Skeletal muscle satellite cell (primary cell): ENCODE data around the gene PLEKHM3.
"Not testable (repeated sequence)": the region's sequence is repeated elsewhere in the genome, so short reads cannot be mapped to it uniquely, and the experiment has no call there.

Source experiments
- H3K27me3 ChIP-seq: 2 replicates; pipeline ENCODE4 v1.7.0; 2013; ENCODE audit warnings: low read length; ENCODE audit not compliant: control insufficient read depth, insufficient read depth
- H3K36me3 ChIP-seq: 2 replicates; pipeline ENCODE4 v1.7.0; 2013; ENCODE audit warnings: mild to moderate bottlenecking, control low read depth, low read length; ENCODE audit not compliant: insufficient read depth
- H3K4me1 ChIP-seq: 2 replicates; pipeline ENCODE4 v1.7.0; 2013; ENCODE audit warnings: low read length; ENCODE audit not compliant: control insufficient read depth, insufficient read depth
- H3K4me2 ChIP-seq: 2 replicates; pipeline ENCODE4 v1.7.0; 2013; ENCODE audit warnings: mild to moderate bottlenecking, low read length
- H3K4me3 ChIP-seq: 2 replicates; pipeline ENCODE4 v1.7.0; 2013; ENCODE audit warnings: low read length
- H3K9ac ChIP-seq: 2 replicates; pipeline ENCODE4 v1.7.0; 2013; ENCODE audit warnings: mild to moderate bottlenecking, low read depth, low read length, moderate library complexity
- H3K9me3 ChIP-seq: replicated peaks from 2 replicates; pipeline ENCODE4 v1.7.0; 2013; ENCODE audit warnings: mild to moderate bottlenecking, control low read depth, low read length

Gene PLEKHM3

GRCh38 chr2:207960090-207960489 lies 65.2 kb downstream of the PLEKHM3 start:
- H3K4me3 ChIP-seq, result no peak overlapping the region
- H3K36me3 ChIP-seq, result no peaks in the 10 kb centered on the region
- no peaks in the 10 kb centered on the region for H3K9me3 ChIP-seq
- no peak overlapping the region for H3K4me2 ChIP-seq
- H3K4me1 ChIP-seq, result no peaks in the 10 kb centered on the region
- H3K9ac ChIP-seq, result no peak overlapping the region
- no peaks in the 10 kb centered on the region for H3K27me3 ChIP-seq

- Histone ChIP-seq H3K4me1 (no peaks in the 10 kb centered on the region), H3K9ac (no peak overlapping the region), H3K4me3 (no peak overlapping the region), H3K9me3 (no peaks in the 10 kb centered on the region), H3K36me3 (no peaks in the 10 kb centered on the region), H3K4me2 (no peak overlapping the region), H3K27me3 (no peaks in the 10 kb centered on the region)
These were observed 68.6 kb downstream of the PLEKHM3 start for GRCh38 chr2:207956771-207957170.

- Histone ChIP-seq H3K4me2 (no peak overlapping the region), H3K9me3 (no peaks in the 10 kb centered on the region), H3K9ac (no peak overlapping the region), H3K4me1 (no peaks in the 10 kb centered on the region), H3K4me3 (no peak overlapping the region), H3K36me3 (no peaks in the 10 kb centered on the region), H3K27me3 (no peaks in the 10 kb centered on the region)
These were observed 69.9 kb downstream of the PLEKHM3 start for GRCh38 chr2:207955456-207955855.

- no peak overlapping the region for H3K9ac ChIP-seq
- no peaks in the 10 kb centered on the region for H3K27me3 ChIP-seq
- H3K36me3 ChIP-seq, result no peaks in the 10 kb centered on the region
- no peak overlapping the region for H3K4me2 ChIP-seq
- H3K9me3 ChIP-seq, result no peaks in the 10 kb centered on the region
- H3K4me1 ChIP-seq, result no peaks in the 10 kb centered on the region
- no peak overlapping the region for H3K4me3 ChIP-seq
These were observed 72.0 kb downstream of the PLEKHM3 start for GRCh38 chr2:207953354-207953753.

GRCh38 chr2:207952564-207953345 lies 72.6 kb downstream of the PLEKHM3 start:
- H3K36me3 ChIP-seq, result no peaks in the 10 kb centered on the region
- no peaks in the 10 kb centered on the region for H3K4me1 ChIP-seq
- H3K4me3 ChIP-seq, result no peak overlapping the region
- H3K4me2 ChIP-seq, result no peak overlapping the region
- no peak overlapping the region for H3K9ac ChIP-seq
- H3K27me3 ChIP-seq, result no peaks in the 10 kb centered on the region
- no peaks in the 10 kb centered on the region for H3K9me3 ChIP-seq

GRCh38 chr2:207951734-207952470 lies 73.4 kb downstream of the PLEKHM3 start:
- H3K9ac ChIP-seq, result no peak overlapping the region
- no peaks in the 10 kb centered on the region for H3K9me3 ChIP-seq
- no peaks in the 10 kb centered on the region for H3K4me1 ChIP-seq
- no peak overlapping the region for H3K4me3 ChIP-seq
- H3K4me2 ChIP-seq, result no peak overlapping the region
- no peaks in the 10 kb centered on the region for H3K36me3 ChIP-seq
- H3K27me3 ChIP-seq, result no peaks in the 10 kb centered on the region

- H3K4me3 ChIP-seq, result no peak overlapping the region
These were observed 74.6 kb downstream of the PLEKHM3 start for GRCh38 chr2:207950761-207951114.

GRCh38 chr2:207950063-207950760 lies 75.1 kb downstream of the PLEKHM3 start:
- H3K4me3 ChIP-seq, result no peak overlapping the region
- no peaks in the 10 kb centered on the region for H3K9me3 ChIP-seq
- H3K9ac ChIP-seq, result no peak overlapping the region
- H3K36me3 ChIP-seq, result no peaks in the 10 kb centered on the region
- no peaks in the 10 kb centered on the region for H3K27me3 ChIP-seq
- H3K4me2 ChIP-seq, result no peak overlapping the region
- H3K4me1 ChIP-seq, result no peaks in the 10 kb centered on the region

More at GRCh38 chr2:207950761-207951114, 74.6 kb downstream of the PLEKHM3 start:
- H3K4me2 ChIP-seq, result no peak overlapping the region
- no peaks in the 10 kb centered on the region for H3K9me3 ChIP-seq
- H3K36me3 ChIP-seq, result no peaks in the 10 kb centered on the region
- no peaks in the 10 kb centered on the region for H3K4me1 ChIP-seq
- no peak overlapping the region for H3K9ac ChIP-seq
- H3K27me3 ChIP-seq, result no peaks in the 10 kb centered on the region

- H3K4me1 ChIP-seq, H3K4me3 ChIP-seq, H3K36me3 ChIP-seq, H3K27me3 ChIP-seq, H3K4me2 ChIP-seq, H3K9me3 ChIP-seq, H3K9ac ChIP-seq: not testable (repeated sequence)
These were observed 76.1 kb downstream of the PLEKHM3 start for GRCh38 chr2:207949245-207949644.

GRCh38 chr2:207944979-207945600 lies 80.2 kb downstream of the PLEKHM3 start:
- Histone ChIP-seq H3K4me1 (no peaks in the 10 kb centered on the region), H3K27me3 (no peaks in the 10 kb centered on the region), H3K4me2 (no peak overlapping the region), H3K9ac (no peak overlapping the region), H3K4me3 (no peak overlapping the region), H3K36me3 (no peaks in the 10 kb centered on the region), H3K9me3 (no peaks in the 10 kb centered on the region)

- no peaks in the 10 kb centered on the region for H3K9me3 ChIP-seq
- H3K4me1 ChIP-seq, result no peaks in the 10 kb centered on the region
- no peak overlapping the region for H3K9ac ChIP-seq
- H3K4me2 ChIP-seq, result no peak overlapping the region
- H3K36me3 ChIP-seq, result no peaks in the 10 kb centered on the region
- H3K4me3 ChIP-seq, result no peak overlapping the region
- no peaks in the 10 kb centered on the region for H3K27me3 ChIP-seq
These were observed 81.0 kb downstream of the PLEKHM3 start for GRCh38 chr2:207944334-207944733.
